Activated T-helper 2 cell treated with anti-CD3 and anti-CD28 coated beads, Interferon-gamma antibody, Interleukin-2, Interleukin-4, amounts not matched to agents 10 μg/mL and 5 μg/mL and 100 μg/mL, durations not matched to agents 14 hours and 24 hours and 36 hours (primary cell): ENCODE data around the gene CYP26A1. TPM values are rescaled to one million over a fixed set of nuclear protein-coding genes. Genes with fewer than 3 reads are reported as not detected.

ENCODE experiments used
- DNase-seq: peaks from one replicate; pipeline ENCODE4 v3.0.0; 2021; ENCODE audit warnings: low spot score
- H3K27ac Mint-ChIP-seq: one replicate; pipeline ENCODE4 v1.8.0; 2021; ENCODE audit warnings: mixed read lengths
- H3K27me3 Mint-ChIP-seq: one replicate; pipeline ENCODE4 v1.8.0; 2021; ENCODE audit warnings: low read depth, mixed read lengths
- H3K36me3 Mint-ChIP-seq: one replicate; pipeline ENCODE4 v1.8.0; 2021; ENCODE audit warnings: low read depth, mixed read lengths
- H3K4me1 Mint-ChIP-seq: one replicate; pipeline ENCODE4 v1.8.0; 2021; ENCODE audit warnings: low read depth, mixed read lengths
- H3K4me3 Mint-ChIP-seq: one replicate; pipeline ENCODE4 v1.8.0; 2021; ENCODE audit warnings: low read depth, mild to moderate bottlenecking, moderate library complexity, mixed read lengths
- H3K9me3 Mint-ChIP-seq: one replicate; pipeline ENCODE4 v1.8.0; 2021; ENCODE audit warnings: mixed read lengths
- intact Hi-C: fragments of 100-400 bp; cut with micrococcal nuclease; formaldehyde crosslinking; loops from one replicate; pipeline ENCODE4 v1.15.1; 2023
- total RNA-seq: library from RNA; stranded (reverse); gene quantifications from 2 replicates; pipeline ENCODE4 v1.2.3, GENCODE V29; 2022

Gene CYP26A1
- not detected in 2 replicates for total RNA-seq

DNA sequence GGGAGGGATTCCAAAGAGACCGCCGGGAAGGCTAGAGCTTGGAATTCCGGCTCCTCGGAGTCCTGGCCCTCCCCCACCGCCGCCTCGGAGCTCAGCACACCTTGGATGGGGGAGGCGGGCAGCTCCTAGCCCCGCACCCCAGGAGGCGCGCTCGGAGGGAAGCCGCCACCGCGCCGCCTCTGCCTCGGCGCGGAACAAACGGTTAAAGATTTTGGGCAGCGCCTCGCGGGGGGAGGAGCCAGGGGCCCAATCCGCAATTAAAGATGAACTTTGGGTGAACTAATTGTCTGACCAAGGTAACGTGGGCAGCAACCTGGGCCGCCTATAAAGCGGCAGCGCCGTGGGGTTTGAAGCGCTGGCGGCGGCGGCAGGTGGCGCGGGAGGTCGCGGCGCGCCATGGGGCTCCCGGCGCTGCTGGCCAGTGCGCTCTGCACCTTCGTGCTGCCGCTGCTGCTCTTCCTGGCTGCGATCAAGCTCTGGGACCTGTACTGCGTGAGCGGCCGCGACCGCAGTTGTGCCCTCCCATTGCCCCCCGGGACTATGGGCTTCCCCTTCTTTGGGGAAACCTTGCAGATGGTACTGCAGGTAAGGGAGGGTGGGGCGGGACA is at the start of gene CYP26A1:
Gene CYP26A1, plus strand, starts transcription at position 355 of the 608 bp plus-strand sequence. Its CDS starts 42 bp downstream, at position 397.
- peaks cover 20% of the 10 kb centered on the region for H3K4me1 Mint-ChIP-seq
- intact Hi-C loops = loop anchor here (1.0 kb wide), 1 partner anchor 11 kb away; no protein-coding TSS in a partner anchor
- H3K9me3 Mint-ChIP-seq = no peaks in the 10 kb centered on the region
- DNase-seq = no peak
- H3K27me3 Mint-ChIP-seq = peaks cover 75% of the 10 kb centered on the region
- no peak within 1 kb of the TSS for H3K27ac Mint-ChIP-seq
- H3K4me3 Mint-ChIP-seq = peak within 1 kb of the TSS; percentile 75
- no peaks in the 10 kb centered on the region for H3K36me3 Mint-ChIP-seq

DNA sequence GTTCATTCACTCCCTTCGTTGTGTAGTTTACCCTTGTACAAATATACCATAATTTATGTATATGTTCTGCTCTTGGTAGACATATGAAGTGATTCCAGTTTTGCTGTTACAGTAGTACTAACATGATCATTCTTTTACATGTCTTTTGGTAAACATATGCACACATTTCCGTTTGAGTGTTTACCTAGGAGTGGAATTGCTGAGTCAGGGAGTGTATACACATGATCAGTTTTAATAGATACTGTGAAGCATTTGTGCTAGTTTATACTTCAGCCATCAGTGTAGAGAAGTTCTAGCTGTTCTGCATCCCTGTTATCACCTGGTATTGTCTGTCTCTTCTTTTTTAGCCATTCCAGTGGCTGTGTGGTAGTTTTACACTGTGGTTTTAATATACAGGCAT is 47.6 kb upstream of the CYP26A1 start:
- Mint-ChIP-seq H3K4me1 (no peaks in the 10 kb centered on the region), H3K27me3 (no peaks in the 10 kb centered on the region), H3K36me3 (no peaks in the 10 kb centered on the region), H3K4me3 (no peak overlapping the region), H3K9me3 (no peaks in the 10 kb centered on the region), H3K27ac (no peak overlapping the region)
- no peak for DNase-seq
- intact Hi-C loops = no loop called here

DNA sequence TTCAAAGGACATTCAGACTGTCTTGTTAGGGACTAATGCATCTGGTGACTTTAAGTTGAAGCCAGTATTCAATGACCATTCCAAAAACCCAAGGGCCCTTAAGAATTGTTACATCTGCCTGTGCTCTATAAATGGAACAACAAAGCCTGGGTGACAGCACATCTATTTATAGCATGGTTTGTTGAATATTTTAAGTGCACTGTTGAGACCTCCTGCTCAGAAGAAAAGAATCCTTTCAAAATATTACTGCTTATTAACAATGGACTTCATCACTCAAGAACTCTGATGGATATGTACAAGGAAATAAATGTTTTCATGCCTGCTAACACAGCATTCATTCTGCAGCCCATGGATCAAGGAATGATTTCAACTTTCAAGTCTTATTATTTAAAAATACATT is 46.2 kb upstream of the CYP26A1 start:
- intact Hi-C loops = no loop called here
- no peaks in the 10 kb centered on the region for H3K27me3 Mint-ChIP-seq

GRCh38 chr10:93028883-93029282 is 44.8 kb upstream of the CYP26A1 start:
- no peak overlapping the region for H3K27ac Mint-ChIP-seq
- no peaks in the 10 kb centered on the region for H3K36me3 Mint-ChIP-seq
- no peak overlapping the region for H3K4me3 Mint-ChIP-seq
- intact Hi-C loops = no loop called here
- no peaks in the 10 kb centered on the region for H3K4me1 Mint-ChIP-seq
- H3K9me3 Mint-ChIP-seq = no peaks in the 10 kb centered on the region
- H3K27me3 Mint-ChIP-seq = no peaks in the 10 kb centered on the region
- no peak for DNase-seq

More for the DNA sequence above, 46.2 kb upstream of the CYP26A1 start:
- no peaks in the 10 kb centered on the region for H3K36me3 Mint-ChIP-seq
- H3K4me1 Mint-ChIP-seq = no peaks in the 10 kb centered on the region
- H3K4me3 Mint-ChIP-seq = no peak overlapping the region
- no peak for DNase-seq
- no peaks in the 10 kb centered on the region for H3K9me3 Mint-ChIP-seq
- H3K27ac Mint-ChIP-seq = no peak overlapping the region

DNA sequence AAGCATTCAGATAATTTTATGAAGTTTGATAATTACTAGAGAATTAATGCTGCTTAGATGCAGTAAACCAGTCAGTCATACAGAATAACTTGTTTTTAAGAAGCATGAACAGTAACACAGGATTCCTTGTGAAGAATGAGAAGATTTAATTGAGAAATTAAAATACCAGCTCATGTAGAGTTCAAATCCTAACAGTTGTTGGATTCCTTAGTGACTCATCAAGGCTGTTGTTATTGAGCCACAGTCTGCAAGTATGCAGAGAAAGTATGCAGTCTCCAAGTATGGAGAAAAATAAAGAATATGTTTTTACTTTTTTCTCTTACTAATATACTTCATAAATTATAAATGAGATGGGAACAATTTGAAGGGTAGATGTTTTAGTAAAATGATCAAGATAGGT is 43.3 kb upstream of the CYP26A1 start:
- Mint-ChIP-seq H3K9me3 (no peaks in the 10 kb centered on the region), H3K4me3 (no peak overlapping the region), H3K27me3 (no peaks in the 10 kb centered on the region), H3K36me3 (no peaks in the 10 kb centered on the region), H3K4me1 (no peaks in the 10 kb centered on the region), H3K27ac (no peak overlapping the region)
- intact Hi-C loops = no loop called here
- no peak for DNase-seq

DNA sequence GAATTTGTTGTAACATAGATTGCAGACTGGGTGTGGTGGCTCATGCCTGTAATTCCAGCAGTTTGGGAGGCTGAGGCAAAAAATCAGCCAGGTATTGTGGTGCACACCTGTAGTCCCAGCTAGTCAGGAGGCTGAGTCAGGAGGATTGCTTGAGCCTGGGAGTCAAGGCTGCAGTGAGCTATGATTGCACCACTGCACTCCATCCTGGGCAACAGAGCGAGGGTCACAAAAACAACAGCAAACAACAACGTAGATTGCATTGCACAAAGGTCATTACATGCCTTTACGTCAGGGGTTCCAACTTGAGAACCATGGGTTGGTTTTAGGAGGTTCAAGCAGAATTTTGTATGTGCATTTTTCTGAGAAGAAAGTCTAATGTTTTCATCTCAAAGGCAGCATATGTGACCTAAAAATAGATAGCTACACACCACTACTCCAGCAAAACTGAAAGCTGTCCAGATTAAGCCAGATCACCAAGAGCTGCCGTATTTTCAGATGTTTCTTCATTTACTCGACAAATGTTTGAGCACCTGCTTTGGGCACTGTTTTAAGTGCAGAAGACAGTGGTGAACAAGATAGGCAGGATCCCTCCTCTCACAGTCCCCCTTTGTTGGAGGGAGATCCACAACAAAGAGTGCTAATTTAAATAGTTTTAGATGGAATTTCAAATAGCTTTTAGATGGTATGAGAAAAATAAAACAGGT is 41.4 kb upstream of the CYP26A1 start:
- DNase-seq = no peak
- Mint-ChIP-seq H3K27me3 (no peaks in the 10 kb centered on the region), H3K9me3 (no peaks in the 10 kb centered on the region), H3K4me1 (no peaks in the 10 kb centered on the region), H3K36me3 (no peaks in the 10 kb centered on the region), H3K4me3 (no peak overlapping the region), H3K27ac (no peak overlapping the region)
- intact Hi-C loops = no loop called here

GRCh38 chr10:93032809-93033137 is 40.9 kb upstream of the CYP26A1 start:
- Mint-ChIP-seq H3K27ac (no peak overlapping the region), H3K4me1 (no peaks in the 10 kb centered on the region), H3K4me3 (no peak overlapping the region), H3K36me3 (no peaks in the 10 kb centered on the region), H3K9me3 (no peaks in the 10 kb centered on the region), H3K27me3 (no peaks in the 10 kb centered on the region)
- intact Hi-C loops = no loop called here
- DNase-seq = no peak

DNA sequence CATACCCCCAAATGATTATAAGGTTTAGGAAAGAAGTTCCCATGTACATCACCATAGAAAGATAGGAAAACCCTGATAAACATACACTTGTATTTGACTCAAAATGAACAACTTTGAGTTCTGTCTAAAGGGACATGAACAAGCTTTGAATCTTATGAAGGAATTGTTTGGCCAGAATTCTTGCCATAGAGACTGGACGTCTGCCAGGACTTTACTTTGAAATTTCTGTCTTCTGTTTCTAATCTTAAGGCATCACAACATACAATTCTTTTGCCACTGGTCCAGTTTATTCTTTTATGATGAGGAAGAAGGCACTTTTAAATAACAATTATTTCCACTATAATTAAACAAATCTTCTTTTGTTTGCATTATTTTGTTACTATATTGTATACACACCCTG is 39.3 kb upstream of the CYP26A1 start:
- intact Hi-C loops = no loop called here
- H3K36me3 Mint-ChIP-seq = no peaks in the 10 kb centered on the region
- no peaks in the 10 kb centered on the region for H3K27me3 Mint-ChIP-seq
- H3K4me3 Mint-ChIP-seq = no peak overlapping the region
- H3K4me1 Mint-ChIP-seq = no peaks in the 10 kb centered on the region
- no peak overlapping the region for H3K27ac Mint-ChIP-seq
- H3K9me3 Mint-ChIP-seq = no peaks in the 10 kb centered on the region
- DNase-seq = no peak

GRCh38 chr10:93039110-93039509 is 34.6 kb upstream of the CYP26A1 start:
- no peak for DNase-seq
- Mint-ChIP-seq H3K9me3 (no peaks in the 10 kb centered on the region), H3K27me3 (no peaks in the 10 kb centered on the region), H3K27ac (no peak overlapping the region), H3K4me3 (no peak overlapping the region), H3K36me3 (no peaks in the 10 kb centered on the region), H3K4me1 (no peaks in the 10 kb centered on the region)
- intact Hi-C loops = loop anchor here (1.0 kb wide), 1 partner anchor 74 kb away; no protein-coding TSS in a partner anchor

- Mint-ChIP-seq H3K4me3 (no peak overlapping the region), H3K27me3 (no peaks in the 10 kb centered on the region), H3K36me3 (no peaks in the 10 kb centered on the region), H3K4me1 (no peaks in the 10 kb centered on the region), H3K27ac (no peak overlapping the region), H3K9me3 (no peaks in the 10 kb centered on the region)
- intact Hi-C loops = loop anchor here (1.0 kb wide), 1 partner anchor 74 kb away; no protein-coding TSS in a partner anchor
- no peak for DNase-seq
These were observed 34.0 kb upstream of the CYP26A1 start for GRCh38 chr10:93039721-93040120.

DNA sequence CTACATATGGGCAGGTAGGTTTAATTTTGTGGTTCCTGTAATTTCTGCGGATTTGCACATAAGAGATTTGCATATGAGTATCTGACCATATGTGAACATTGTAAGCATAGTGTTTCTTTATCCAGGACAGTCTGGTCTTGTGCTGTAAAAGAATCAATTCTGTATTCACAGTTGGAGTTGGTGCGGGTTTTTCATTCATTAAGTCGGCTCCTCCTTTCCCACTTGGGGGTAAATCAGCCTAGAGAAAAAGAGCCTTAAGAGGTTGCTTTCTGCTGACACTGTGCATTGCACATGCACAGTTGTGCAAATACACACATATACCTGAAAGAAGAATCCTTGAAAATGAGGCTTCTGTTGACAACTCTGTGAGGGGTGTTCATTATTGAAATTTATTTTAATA is 19.2 kb upstream of the CYP26A1 start:
- DNase-seq = no peak
- peaks cover 20% of the 10 kb centered on the region for H3K27me3 Mint-ChIP-seq
- H3K27ac Mint-ChIP-seq = no peak overlapping the region
- intact Hi-C loops = no loop called here
- H3K4me3 Mint-ChIP-seq = no peak overlapping the region
- no peaks in the 10 kb centered on the region for H3K9me3 Mint-ChIP-seq
- H3K36me3 Mint-ChIP-seq = peaks cover 2% of the 10 kb centered on the region
- no peaks in the 10 kb centered on the region for H3K4me1 Mint-ChIP-seq

DNA sequence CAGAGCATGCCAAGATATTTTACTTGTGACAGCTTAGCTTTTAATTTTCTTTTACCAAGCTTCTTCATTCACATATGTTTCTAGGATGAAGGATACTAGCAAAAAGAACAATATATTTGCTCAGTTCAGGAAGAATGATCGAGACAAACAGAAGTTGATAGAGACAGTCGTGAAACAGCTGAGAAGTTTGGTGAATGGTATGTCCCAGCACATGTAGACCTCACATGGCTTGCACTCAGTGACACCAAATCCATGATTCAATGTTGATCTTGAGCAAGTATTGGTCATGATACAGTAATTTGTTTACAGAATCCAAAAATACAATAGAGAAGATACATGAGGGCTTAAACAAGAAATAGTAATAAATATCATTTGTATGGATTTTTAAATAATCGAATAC is 15.6 kb upstream of the CYP26A1 start:
- H3K27ac Mint-ChIP-seq = no peak overlapping the region
- no peaks in the 10 kb centered on the region for H3K9me3 Mint-ChIP-seq
- H3K36me3 Mint-ChIP-seq = peaks cover 2% of the 10 kb centered on the region
- H3K27me3 Mint-ChIP-seq = peaks cover 40% of the 10 kb centered on the region
- intact Hi-C loops = no loop called here
- DNase-seq = no peak
- H3K4me1 Mint-ChIP-seq = peaks cover 2% of the 10 kb centered on the region
- H3K4me3 Mint-ChIP-seq = no peak overlapping the region

- intact Hi-C loops = loop anchor here (10.0 kb wide), 2 partner anchors 175 to 505 kb away; partner anchors contain the start of gene FFAR4
- Mint-ChIP-seq H3K4me1 (peaks cover 2% of the 10 kb centered on the region), H3K27me3 (peaks cover 58% of the 10 kb centered on the region), H3K4me3 (peak within 1 kb of the TSS; percentile 39), H3K36me3 (peaks cover 2% of the 10 kb centered on the region), H3K27ac (no peak within 1 kb of the TSS), H3K9me3 (no peaks in the 10 kb centered on the region)
- no peak for DNase-seq
These were observed 13.5 kb upstream of the CYP26A1 start, which contains the start of gene CYP26C1 for GRCh38 chr10:93059975-93060886. TSS of gene CYP26C1 (plus strand) at chr10:93060798. CDS start at chr10:93061264, 466 bp downstream.
